Caco-2 (cell line): ENCODE measurements around the gene AMACR. TPM values are rescaled to one million over a fixed set of nuclear protein-coding genes. Genes with fewer than 3 reads are reported as not detected.

Experiments used
- Bru-seq: library from RNA; stranded (reverse); fragments of 400-500 nt; gene quantifications from one replicate; lab custom pipeline; 2021; lab: Mats Ljungman, UMichigan
- BruChase-seq, 2 experiments: library from RNA; stranded (reverse); fragments of 400-500 nt; gene quantifications; one replicate each; lab custom pipeline; 2021; lab: Mats Ljungman, UMichigan
- BruUV-seq: library from RNA; stranded (reverse); fragments of 400-500 nt; replicated peaks from 2 replicates; lab custom pipeline; 2021; lab: Mats Ljungman, UMichigan
- CTCF ChIA-PET: fragments of 300-600 bp; sonication (Branson Sonifier 250); formaldehyde crosslinking; loops from one replicate; lab custom pipeline; 2022; ENCODE audit warnings: antibody characterized with exemption; lab: Charles Lee
- POLR2A ChIA-PET: fragments of 300-600 bp; sonication (Branson Sonifier 250); formaldehyde crosslinking; loops from one replicate; lab custom pipeline; 2022; ENCODE audit warnings: antibody characterized with exemption; lab: Charles Lee
- DNase-seq, 2 experiments: peaks; one replicate each; pipeline versions ENCODE4 v3.0.0 to v3.0.0-alpha.2; 2020 to 2022
- H3K27me3 ChIP-seq: replicated peaks from 2 replicates; pipeline ENCODE4 v1.6.0; 2011; ENCODE audit warnings: low read length; ENCODE audit not compliant: control insufficient read depth, insufficient read depth
- H3K36me3 ChIP-seq: 2 replicates; pipeline ENCODE4 v1.5.1; 2011; ENCODE audit warnings: low read length; ENCODE audit not compliant: control insufficient read depth, insufficient read depth
- H3K4me1 ChIP-seq: fragments of 250-450 bp; sonication (Bioruptor Pico); 2 replicates; pipeline ENCODE4 v1.5.1; 2020; ENCODE audit warnings: mild to moderate bottlenecking
- H3K4me3 ChIP-seq: 2 replicates; pipeline ENCODE4 v1.5.1; 2011; ENCODE audit warnings: low read depth, mild to moderate bottlenecking, control low read depth, low read length
- H3K9me3 ChIP-seq: fragments of 250-450 bp; sonication (Bioruptor Pico); 2 replicates; pipeline ENCODE4 v1.5.1; 2020; ENCODE audit warnings: mild to moderate bottlenecking, moderate library complexity
- H3K27ac Mint-ChIP-seq: one replicate; pipeline ENCODE4 v1.8.0; 2022; ENCODE audit warnings: mixed read lengths; ENCODE audit not compliant: unreplicated experiment
- H3K27me3 Mint-ChIP-seq: one replicate; pipeline ENCODE4 v1.8.0; 2022; ENCODE audit warnings: mixed read lengths; ENCODE audit not compliant: insufficient read depth, unreplicated experiment
- H3K36me3 Mint-ChIP-seq: one replicate; pipeline ENCODE4 v1.8.0; 2022; ENCODE audit warnings: mild to moderate bottlenecking, mixed read lengths; ENCODE audit not compliant: insufficient read depth, unreplicated experiment
- H3K4me1 Mint-ChIP-seq: one replicate; pipeline ENCODE4 v1.8.0; 2022; ENCODE audit warnings: low read depth, mixed read lengths; ENCODE audit not compliant: unreplicated experiment
- H3K4me3 Mint-ChIP-seq: one replicate; pipeline ENCODE4 v1.8.0; 2022; ENCODE audit warnings: mild to moderate bottlenecking, moderate library complexity, mixed read lengths; ENCODE audit not compliant: unreplicated experiment
- H3K9me3 Mint-ChIP-seq: one replicate; pipeline ENCODE4 v1.8.0; 2022; ENCODE audit warnings: mixed read lengths; ENCODE audit not compliant: unreplicated experiment
- intact Hi-C: fragments of 100-400 bp; cut with micrococcal nuclease; formaldehyde crosslinking; loops from one replicate; pipeline ENCODE4 v1.10.0; 2022; ENCODE audit not compliant: unreplicated experiment
- long read RNA-seq: library from polyadenylated mRNA; stranded (forward); transcript quantifications from one replicate; pipeline ENCODE4 v2.0.0, GENCODE V29; 2022
- total RNA-seq: library from RNA; stranded (reverse); gene quantifications from 2 replicates; pipeline ENCODE4 v1.2.3, GENCODE V29; 2022
- TF ChIP-seq, protein P1 (sequence below), 2 experiments: fragments of 200-600 bp in 1 of 2; IDR thresholded peaks; 1 replicate in 1 of 2; 2 replicates in 1 of 2; pipeline versions ENCODE4 v1.5.1 to v1.8.0; 2011 to 2022; ENCODE audit warnings: antibody characterized with exemption in 1 of 2, control low read depth in 1 of 2, inconsistent platforms in 1 of 2, low read depth in 1 of 2, low read length in 1 of 2, mild to moderate bottlenecking in 1 of 2, moderate library complexity in 1 of 2; ENCODE audit not compliant: insufficient read depth in 1 of 2, severe bottlenecking in 1 of 2, unreplicated experiment in 1 of 2

The AMACR gene
- total RNA-seq (196 and 204 TPM in 2 replicates), Bru-seq, nascent RNA (percentile 99 among the genes with signal in this experiment), BruChase-seq, experiment 1, labeled RNA remaining after a 2-hour chase (percentile 99 among the genes with signal in this experiment), BruChase-seq, experiment 2, labeled RNA remaining after a 6-hour chase (percentile 98 among the genes with signal in this experiment)
- long read RNA-seq, full-length matches to known transcripts, result 281 of 437 reads
- long read RNA-seq, partial matches to known transcripts, result 116 of 437 reads
- long read RNA-seq, other reads (novel, unspliced or antisense), result 40 of 437 reads

DNA sequence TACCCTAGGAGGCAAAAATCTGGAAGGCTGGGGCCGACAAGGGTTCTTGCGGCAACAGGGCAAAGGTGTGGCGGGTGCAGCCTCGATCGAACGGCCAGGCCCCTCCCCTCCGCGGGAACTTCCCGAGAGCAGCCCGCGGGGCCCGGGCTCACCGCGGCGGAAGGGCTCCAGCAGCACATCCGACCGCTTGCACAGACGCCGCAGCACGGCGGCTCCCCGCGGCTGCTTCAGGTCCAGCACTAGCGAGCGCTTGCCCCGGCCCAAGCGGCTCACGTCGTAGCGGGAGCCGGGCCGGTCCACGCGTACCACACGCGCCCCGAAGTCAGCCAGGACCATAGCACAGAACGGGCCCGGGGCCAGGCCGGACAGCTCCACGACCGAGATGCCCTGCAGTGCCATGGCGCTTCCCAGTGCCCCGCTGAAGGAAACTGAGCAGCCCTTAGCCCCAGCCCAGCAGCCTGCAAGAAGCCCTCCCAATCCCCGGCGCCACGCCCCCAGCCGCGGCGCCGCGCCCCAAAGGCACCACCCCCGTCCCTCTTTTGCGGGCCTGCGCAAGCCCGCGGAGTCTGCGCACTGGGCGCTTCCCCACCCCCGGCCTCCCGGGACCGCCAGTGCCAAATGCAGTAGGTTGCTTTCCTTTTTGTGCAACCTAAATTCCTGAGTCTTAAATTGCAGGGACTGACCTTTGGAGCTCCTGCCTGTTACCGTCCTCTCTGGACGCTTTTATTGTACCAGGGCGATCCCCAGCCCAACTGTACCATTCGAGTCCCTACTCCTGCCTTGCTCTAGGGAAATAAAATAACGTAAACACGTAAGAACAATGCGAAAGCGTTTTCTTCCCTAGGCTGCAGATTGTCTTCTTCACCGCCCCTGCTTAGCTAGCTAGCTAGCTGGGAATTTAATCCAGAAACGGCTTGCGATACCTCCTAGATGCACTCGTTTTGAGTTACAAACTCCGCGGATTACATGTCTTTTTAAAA lies at the start of gene AMACR:
Gene AMACR (minus strand): TSS at position 430 of the 980 bp plus-strand sequence. CDS start 31 bp downstream, at position 399.
- BruUV-seq, result no TSS peak
- ChIA-PET POLR2A (interaction anchor here (0.5 to 1.5 kb wide), 7 partner anchors 10 to 1748 kb away, joined by 3 to 10 read pairs (median 5); no protein-coding TSS in a partner anchor), CTCF (interaction anchor here (0.7 to 0.8 kb wide), 3 partner anchors 10 to 58 kb away, joined by 3 to 6 read pairs (median 3); no protein-coding TSS in a partner anchor)
- Histone ChIP-seq H3K27me3 (no peaks in the 10 kb centered on the region), H3K36me3 (peaks cover 5% of the 10 kb centered on the region), H3K9me3 (no peaks in the 10 kb centered on the region), H3K4me3 (peak within 1 kb of the TSS; percentile 85), H3K4me1 (peaks cover 50% of the 10 kb centered on the region)
- H3K27me3 Mint-ChIP-seq, result no peaks in the 10 kb centered on the region
- DNase-seq, result peak; percentile 95 to 97
- TF ChIP-seq, protein P1, sequence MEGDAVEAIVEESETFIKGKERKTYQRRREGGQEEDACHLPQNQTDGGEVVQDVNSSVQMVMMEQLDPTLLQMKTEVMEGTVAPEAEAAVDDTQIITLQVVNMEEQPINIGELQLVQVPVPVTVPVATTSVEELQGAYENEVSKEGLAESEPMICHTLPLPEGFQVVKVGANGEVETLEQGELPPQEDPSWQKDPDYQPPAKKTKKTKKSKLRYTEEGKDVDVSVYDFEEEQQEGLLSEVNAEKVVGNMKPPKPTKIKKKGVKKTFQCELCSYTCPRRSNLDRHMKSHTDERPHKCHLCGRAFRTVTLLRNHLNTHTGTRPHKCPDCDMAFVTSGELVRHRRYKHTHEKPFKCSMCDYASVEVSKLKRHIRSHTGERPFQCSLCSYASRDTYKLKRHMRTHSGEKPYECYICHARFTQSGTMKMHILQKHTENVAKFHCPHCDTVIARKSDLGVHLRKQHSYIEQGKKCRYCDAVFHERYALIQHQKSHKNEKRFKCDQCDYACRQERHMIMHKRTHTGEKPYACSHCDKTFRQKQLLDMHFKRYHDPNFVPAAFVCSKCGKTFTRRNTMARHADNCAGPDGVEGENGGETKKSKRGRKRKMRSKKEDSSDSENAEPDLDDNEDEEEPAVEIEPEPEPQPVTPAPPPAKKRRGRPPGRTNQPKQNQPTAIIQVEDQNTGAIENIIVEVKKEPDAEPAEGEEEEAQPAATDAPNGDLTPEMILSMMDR (IDR thresholded peaks at IDR 0.05; ENCODE audit: insufficient read depth in 1 of 2, low read depth in 1 of 2, low read length in 1 of 2, severe bottlenecking in 1 of 2, unreplicated experiment in 1 of 2), result no peak
- H3K36me3 Mint-ChIP-seq, result peaks cover 56% of the 10 kb centered on the region
- peak within 1 kb of the TSS; percentile 85 for H3K27ac Mint-ChIP-seq
- peaks cover 10% of the 10 kb centered on the region for H3K9me3 Mint-ChIP-seq
- peak within 1 kb of the TSS; percentile 84 for H3K4me3 Mint-ChIP-seq
- peaks cover 45% of the 10 kb centered on the region for H3K4me1 Mint-ChIP-seq
- intact Hi-C loops, result loop anchor here (1.0 kb wide), 1 partner anchor 30 kb away; no protein-coding TSS in a partner anchor

DNA sequence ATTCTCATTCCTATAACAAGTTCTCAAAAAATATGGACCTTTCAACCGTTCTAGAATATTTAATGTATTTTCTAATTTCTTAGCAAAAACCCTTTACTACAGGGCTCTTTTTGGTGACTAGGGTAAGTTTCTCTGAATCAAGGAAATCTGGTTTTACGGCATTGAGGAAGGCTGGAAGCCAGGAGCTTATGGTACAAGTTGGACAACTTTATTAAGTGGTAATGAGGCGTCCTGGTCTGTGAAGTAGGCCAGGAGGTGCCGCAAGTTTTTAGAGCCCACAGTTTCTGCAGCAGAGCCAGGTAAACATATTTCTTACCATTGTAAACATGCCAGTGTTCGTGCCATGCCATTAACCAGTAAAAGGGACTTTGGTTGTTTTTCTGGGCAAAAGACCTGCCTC lies 49.7 kb upstream of the AMACR start:
- no peak for DNase-seq
- intact Hi-C loops, result no loop called here
- Histone ChIP-seq H3K9me3 (0 out of 2 replicates have a peak, but pooled peaks cover 7% of the 10 kb centered on the region), H3K4me3 (no peak overlapping the region), H3K27me3 (no peaks in the 10 kb centered on the region), H3K4me1 (no peaks in the 10 kb centered on the region), H3K36me3 (peaks cover 4% of the 10 kb centered on the region)
- no peaks in the 10 kb centered on the region for H3K9me3 Mint-ChIP-seq
- no peaks in the 10 kb centered on the region for H3K27me3 Mint-ChIP-seq
- H3K4me1 Mint-ChIP-seq, result no peaks in the 10 kb centered on the region
- H3K4me3 Mint-ChIP-seq, result no peak overlapping the region
- no peak overlapping the region for H3K27ac Mint-ChIP-seq
- no TSS peak for BruUV-seq
- TF ChIP-seq, protein P1 (IDR thresholded peaks at IDR 0.05; ENCODE audit: insufficient read depth in 1 of 2, low read depth in 1 of 2, low read length in 1 of 2, severe bottlenecking in 1 of 2, unreplicated experiment in 1 of 2), result no peak
- POLR2A ChIA-PET, result no interaction called here
- no peaks in the 10 kb centered on the region for H3K36me3 Mint-ChIP-seq
- CTCF ChIA-PET, result no interaction called here

DNA sequence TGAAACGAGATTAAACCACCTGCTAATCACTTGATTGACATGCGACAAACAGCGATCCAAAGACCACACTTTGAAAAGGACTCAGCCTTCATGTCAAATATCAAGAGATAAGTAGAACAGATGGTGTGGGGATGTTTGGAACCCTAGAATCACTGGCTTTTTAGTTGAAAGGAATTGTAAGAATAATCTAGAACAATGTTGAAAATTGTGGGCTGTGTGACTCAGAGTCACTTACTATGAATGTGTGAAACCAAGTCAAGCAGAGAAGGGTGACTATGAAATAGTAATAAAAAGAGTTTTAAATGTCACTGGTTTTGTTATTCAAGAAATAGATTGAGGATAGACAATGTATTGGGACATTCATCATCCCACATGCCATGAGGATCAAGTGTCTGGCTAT lies 49.3 kb upstream of the AMACR start:
- no peak overlapping the region for H3K4me3 ChIP-seq
- no peak overlapping the region for H3K27ac Mint-ChIP-seq
- intact Hi-C loops, result no loop called here
- ChIA-PET POLR2A (no interaction called here), CTCF (no interaction called here)
- no TSS peak for BruUV-seq
- no peaks in the 10 kb centered on the region for H3K9me3 Mint-ChIP-seq
- no peaks in the 10 kb centered on the region for H3K27me3 Mint-ChIP-seq
- H3K4me1 ChIP-seq, result no peaks in the 10 kb centered on the region
- DNase-seq, result no peak
- no peaks in the 10 kb centered on the region for H3K27me3 ChIP-seq
- peaks cover 4% of the 10 kb centered on the region for H3K36me3 ChIP-seq
- no peaks in the 10 kb centered on the region for H3K4me1 Mint-ChIP-seq
- no peak overlapping the region for H3K4me3 Mint-ChIP-seq
- H3K9me3 ChIP-seq, result 0 out of 2 replicates have a peak, but pooled peaks cover 7% of the 10 kb centered on the region
- TF ChIP-seq, protein P1 (IDR thresholded peaks at IDR 0.05; ENCODE audit: insufficient read depth in 1 of 2, low read depth in 1 of 2, low read length in 1 of 2, severe bottlenecking in 1 of 2, unreplicated experiment in 1 of 2), result no peak
- no peaks in the 10 kb centered on the region for H3K36me3 Mint-ChIP-seq
